Tibial nerve (tissue), 4 donors: ENCODE data around the gene GIPC2.

Source experiments
- CTCF ChIP-seq, 5 experiments: fragments of 200-600 bp in 3 of 5; fragments of 450-650 bp in 2 of 5; sonication (generic) in 3 of 5; IDR thresholded peaks; one replicate each; pipeline ENCODE4 v1.5.1; 2016 to 2019; ENCODE audit warnings: antibody characterized with exemption in 5 of 5, mild to moderate bottlenecking in 3 of 5, moderate library complexity in 2 of 5
- EP300 ChIP-seq, 2 donors: sonication (generic); formaldehyde crosslinking; IDR thresholded peaks; one replicate each; pipeline ENCODE4 v1.6.1; 2017; ENCODE audit warnings: antibody characterized with exemption in 2 of 2, mild to moderate bottlenecking in 1 of 2

GRCh38 chr1:78047631-78048030 lies 1.9 kb downstream of the GIPC2 start:
- TF ChIP-seq EP300 (IDR thresholded peaks at IDR 0.05) (no peak), CTCF (IDR thresholded peaks at IDR 0.05) (no peak)
